ENCODE results near the gene MCRIP2. TPM values are rescaled to one million over a fixed set of nuclear protein-coding genes. Genes with fewer than 3 reads are reported as not detected.

Gene MCRIP2
- total RNA-seq, 1 donor from 2014 or later = 20.9 TPM

GRCh38 chr16:680967-681745, 39.5 kb downstream of the MCRIP2 start:
- peak overlapping the region; percentile 87 for H3K27ac Mint-ChIP-seq (ENCODE audit: unreplicated experiment)
- Histone ChIP-seq H3K4me1 (ENCODE audit: insufficient read depth, low read length) (peaks cover 32% of the 10 kb centered on the region), H3K79me2 (ENCODE audit: insufficient read depth, low read length) (peaks cover 50% of the 10 kb centered on the region), H3K27ac (ENCODE audit: low read depth, low read length) (peak overlapping the region; percentile 70), H3K9me3 (ENCODE audit: insufficient read depth, low read depth, low read length) (no peaks in the 10 kb centered on the region), H3K9ac (ENCODE audit: low read length) (peak overlapping the region; percentile 90), H3K4me3 (ENCODE audit: insufficient read depth, low read depth, low read length) (peak overlapping the region; percentile 78), H3K36me3 (ENCODE audit: insufficient read depth, low read length) (peaks cover 3% of the 10 kb centered on the region), H4K20me1 (ENCODE audit: insufficient read depth, low read length) (peaks cover 34% of the 10 kb centered on the region), H3K27me3 (ENCODE audit: insufficient read depth, low read length) (no peaks in the 10 kb centered on the region), H2AFZ (ENCODE audit: low read depth, low read length) (no peak overlapping the region), H3K4me2 (ENCODE audit: low read length) (peak overlapping the region; percentile 98)
- H3K36me3 Mint-ChIP-seq (ENCODE audit: low read depth, unreplicated experiment) = peaks cover 9% of the 10 kb centered on the region
- TF ChIP-seq, protein P1, sequence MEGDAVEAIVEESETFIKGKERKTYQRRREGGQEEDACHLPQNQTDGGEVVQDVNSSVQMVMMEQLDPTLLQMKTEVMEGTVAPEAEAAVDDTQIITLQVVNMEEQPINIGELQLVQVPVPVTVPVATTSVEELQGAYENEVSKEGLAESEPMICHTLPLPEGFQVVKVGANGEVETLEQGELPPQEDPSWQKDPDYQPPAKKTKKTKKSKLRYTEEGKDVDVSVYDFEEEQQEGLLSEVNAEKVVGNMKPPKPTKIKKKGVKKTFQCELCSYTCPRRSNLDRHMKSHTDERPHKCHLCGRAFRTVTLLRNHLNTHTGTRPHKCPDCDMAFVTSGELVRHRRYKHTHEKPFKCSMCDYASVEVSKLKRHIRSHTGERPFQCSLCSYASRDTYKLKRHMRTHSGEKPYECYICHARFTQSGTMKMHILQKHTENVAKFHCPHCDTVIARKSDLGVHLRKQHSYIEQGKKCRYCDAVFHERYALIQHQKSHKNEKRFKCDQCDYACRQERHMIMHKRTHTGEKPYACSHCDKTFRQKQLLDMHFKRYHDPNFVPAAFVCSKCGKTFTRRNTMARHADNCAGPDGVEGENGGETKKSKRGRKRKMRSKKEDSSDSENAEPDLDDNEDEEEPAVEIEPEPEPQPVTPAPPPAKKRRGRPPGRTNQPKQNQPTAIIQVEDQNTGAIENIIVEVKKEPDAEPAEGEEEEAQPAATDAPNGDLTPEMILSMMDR (IDR thresholded peaks at IDR 0.05; ENCODE audit: insufficient read depth, low read depth, low read length) = no peak
- no peak for TF ChIP-seq EZH2 (IDR thresholded peaks at IDR 0.05; ENCODE audit: insufficient read depth, low read length)
- peaks cover 13% of the 10 kb centered on the region for H3K4me1 Mint-ChIP-seq (ENCODE audit: low read depth, unreplicated experiment)
- H3K27me3 Mint-ChIP-seq (ENCODE audit: low read depth, unreplicated experiment) = no peaks in the 10 kb centered on the region
- peak overlapping the region; percentile 89 for H3K4me3 Mint-ChIP-seq (ENCODE audit: unreplicated experiment)
- FAIRE-seq = no peak
- peak; percentile 37 for DNase-seq (ENCODE audit: low read depth)
- H3K9me3 Mint-ChIP-seq (ENCODE audit: unreplicated experiment) = no peaks in the 10 kb centered on the region

DNA sequence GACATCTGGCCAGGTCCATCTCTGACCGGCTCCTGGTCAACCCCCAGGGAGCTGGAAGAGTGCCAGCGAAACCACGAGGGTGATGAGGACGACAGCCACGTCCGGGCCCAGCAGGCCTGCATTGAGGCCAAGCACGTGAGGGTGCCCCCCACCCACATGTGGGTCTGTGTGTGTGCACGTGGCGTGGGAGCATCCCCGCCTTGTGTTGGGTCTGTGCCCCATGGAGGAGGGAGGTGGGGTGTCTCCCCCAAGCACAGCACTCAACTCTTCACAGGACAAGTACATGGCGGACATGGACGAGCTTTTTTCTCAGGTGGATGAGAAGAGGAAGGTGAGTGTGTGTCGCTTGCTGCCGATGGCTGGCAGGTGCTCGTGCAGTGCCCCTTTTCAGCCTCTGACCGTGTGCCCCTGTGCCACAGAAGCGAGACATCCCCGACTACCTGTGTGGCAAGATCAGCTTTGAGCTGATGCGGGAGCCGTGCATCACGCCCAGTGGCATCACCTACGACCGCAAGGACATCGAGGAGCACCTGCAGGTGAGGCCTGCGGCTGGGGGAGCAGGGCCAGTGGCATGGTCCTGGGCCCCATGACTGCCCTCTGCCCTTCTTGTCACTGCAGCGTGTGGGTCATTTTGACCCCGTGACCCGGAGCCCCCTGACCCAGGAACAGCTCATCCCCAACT, 40.3 kb downstream of the MCRIP2 start:
- no peaks in the 10 kb centered on the region for H3K27me3 Mint-ChIP-seq (ENCODE audit: low read depth, unreplicated experiment)
- peaks cover 32% of the 10 kb centered on the region for H3K4me1 ChIP-seq (ENCODE audit: insufficient read depth, low read length)
- H3K27me3 ChIP-seq (ENCODE audit: insufficient read depth, low read length) = no peaks in the 10 kb centered on the region
- no peaks in the 10 kb centered on the region for H3K9me3 Mint-ChIP-seq (ENCODE audit: unreplicated experiment)
- peaks cover 31% of the 10 kb centered on the region for H4K20me1 ChIP-seq (ENCODE audit: insufficient read depth, low read length)
- peak; percentile 16 for DNase-seq (ENCODE audit: low read depth)
- peaks cover 55% of the 10 kb centered on the region for H3K79me2 ChIP-seq (ENCODE audit: insufficient read depth, low read length)
- H3K36me3 Mint-ChIP-seq (ENCODE audit: low read depth, unreplicated experiment) = peaks cover 8% of the 10 kb centered on the region
- peak overlapping the region; percentile 89 for H3K4me3 Mint-ChIP-seq (ENCODE audit: unreplicated experiment)
- H3K36me3 ChIP-seq (ENCODE audit: insufficient read depth, low read length) = peaks cover 3% of the 10 kb centered on the region
- FAIRE-seq = no peak
- H3K9ac ChIP-seq (ENCODE audit: low read length) = peak overlapping the region; percentile 90
- peak overlapping the region; percentile 98 for H3K4me2 ChIP-seq (ENCODE audit: low read length)
- TF ChIP-seq, protein P1 (IDR thresholded peaks at IDR 0.05; ENCODE audit: insufficient read depth, low read depth, low read length) = no peak
- TF ChIP-seq EZH2 (IDR thresholded peaks at IDR 0.05; ENCODE audit: insufficient read depth, low read length) = no peak
- peak overlapping the region; percentile 87 for H3K27ac Mint-ChIP-seq (ENCODE audit: unreplicated experiment)
- no peak overlapping the region for H3K27ac ChIP-seq (ENCODE audit: low read depth, low read length)
- H2AFZ ChIP-seq (ENCODE audit: low read depth, low read length) = no peak overlapping the region
- H3K4me3 ChIP-seq (ENCODE audit: insufficient read depth, low read depth, low read length) = peak overlapping the region; percentile 78
- no peaks in the 10 kb centered on the region for H3K9me3 ChIP-seq (ENCODE audit: insufficient read depth, low read depth, low read length)
- H3K4me1 Mint-ChIP-seq (ENCODE audit: low read depth, unreplicated experiment) = peaks cover 13% of the 10 kb centered on the region

Data from astrocyte (in vitro differentiated cells and primary cell).